Activated T-helper 17 cell treated with anti-CD3 and anti-CD28 coated beads, Interleukin-2, amount 50 U/mL, for 72 hours (primary cell): ENCODE measurements around the gene CFAP97. TPM values are rescaled to one million over a fixed set of nuclear protein-coding genes. Genes with fewer than 3 reads are reported as not detected.
"Not testable (repeated sequence)": the region's sequence is repeated elsewhere in the genome, so short reads cannot be mapped to it uniquely, and the experiment has no call there.

Experiments used
- ATAC-seq: fragments of 150-1000 bp; cut with Tn5 transposase; replicated peaks from 2 replicates; pipeline ENCODE4 v1.10.0; 2021; ENCODE audit warnings: mild to moderate bottlenecking, moderate library complexity
- H3K27ac Mint-ChIP-seq: one replicate; pipeline ENCODE4 v1.8.0; 2022; ENCODE audit warnings: mixed read lengths
- H3K27me3 Mint-ChIP-seq: one replicate; pipeline ENCODE4 v1.8.0; 2022; ENCODE audit warnings: mixed read lengths
- H3K36me3 Mint-ChIP-seq: one replicate; pipeline ENCODE4 v1.8.0; 2022; ENCODE audit warnings: low read depth, mild to moderate bottlenecking, mixed read lengths
- H3K4me1 Mint-ChIP-seq: one replicate; pipeline ENCODE4 v1.8.0; 2022; ENCODE audit warnings: mixed read lengths
- H3K4me3 Mint-ChIP-seq: one replicate; pipeline ENCODE4 v1.8.0; 2022; ENCODE audit warnings: mild to moderate bottlenecking, mixed read lengths
- H3K9me3 Mint-ChIP-seq: one replicate; pipeline ENCODE4 v1.8.0; 2022; ENCODE audit warnings: mixed read lengths
- total RNA-seq, 2 donors: library from RNA; stranded (reverse); gene quantifications; one replicate each; pipeline ENCODE4 v1.2.3, GENCODE V29; 2022

Gene CFAP97
- total RNA-seq, 2 donors from 2014 or later, result 33.7 to 37.0 TPM

DNA sequence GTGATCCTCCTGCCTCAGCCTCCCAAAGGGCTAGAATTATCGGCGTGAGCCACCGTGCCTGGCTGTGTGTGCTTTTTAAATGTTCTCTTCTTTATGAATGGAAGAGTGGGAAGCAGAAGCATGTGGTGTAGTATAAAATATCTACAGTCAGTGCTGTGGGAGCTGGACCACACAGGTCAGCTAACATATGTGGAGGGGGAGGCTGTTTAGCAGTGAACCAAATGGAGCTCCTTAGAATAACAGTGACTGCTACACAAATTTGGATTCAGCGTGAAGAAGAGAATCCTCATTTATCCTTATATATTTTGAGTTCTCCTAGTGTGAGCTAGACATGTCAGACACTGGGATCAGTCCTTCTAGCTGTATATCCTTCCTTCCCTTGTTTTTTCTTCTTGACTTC, 8.8 kb upstream of the CFAP97 start:
- H3K36me3 Mint-ChIP-seq, result peaks cover 22% of the 10 kb centered on the region
- no peaks in the 10 kb centered on the region for H3K27me3 Mint-ChIP-seq
- no peak overlapping the region for H3K4me3 Mint-ChIP-seq
- no peak for ATAC-seq
- H3K4me1 Mint-ChIP-seq, result peaks cover 31% of the 10 kb centered on the region
- H3K27ac Mint-ChIP-seq, result no peak overlapping the region
- no peaks in the 10 kb centered on the region for H3K9me3 Mint-ChIP-seq

- H3K4me1 Mint-ChIP-seq, result peaks cover 26% of the 10 kb centered on the region
- peak overlapping the region; percentile 90 for H3K4me3 Mint-ChIP-seq
- H3K27me3 Mint-ChIP-seq, result no peaks in the 10 kb centered on the region
- ATAC-seq, result no peak
- no peaks in the 10 kb centered on the region for H3K9me3 Mint-ChIP-seq
- H3K27ac Mint-ChIP-seq, result no peak overlapping the region
- H3K36me3 Mint-ChIP-seq, result peaks cover 22% of the 10 kb centered on the region
These were observed 7.8 kb upstream of the CFAP97 start for GRCh38 chr4:185211641-185212040.

DNA sequence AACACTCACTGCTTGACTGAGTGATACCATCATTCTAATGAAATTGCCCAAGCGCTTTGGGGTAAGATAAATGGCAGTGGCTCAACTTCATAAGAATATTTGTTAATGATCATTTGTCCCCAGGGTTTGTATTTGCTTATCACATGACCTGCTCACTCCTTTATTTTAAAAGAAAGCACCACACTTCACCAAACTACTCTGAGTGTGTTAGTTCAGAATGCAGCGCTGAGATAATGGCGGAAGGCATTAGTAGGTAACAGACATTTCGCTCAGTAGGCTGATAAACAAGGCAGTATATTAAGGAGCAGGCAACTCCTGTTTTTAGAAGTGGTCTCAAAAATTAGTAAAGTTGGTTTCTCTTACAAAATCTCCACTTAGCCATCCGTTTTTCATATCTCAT, 7.2 kb upstream of the CFAP97 start:
- no peaks in the 10 kb centered on the region for H3K27me3 Mint-ChIP-seq
- no peaks in the 10 kb centered on the region for H3K9me3 Mint-ChIP-seq
- ATAC-seq, result no peak
- H3K27ac Mint-ChIP-seq, result peak overlapping the region; percentile 75
- H3K4me3 Mint-ChIP-seq, result peak overlapping the region; percentile 90
- H3K4me1 Mint-ChIP-seq, result peaks cover 22% of the 10 kb centered on the region
- peaks cover 22% of the 10 kb centered on the region for H3K36me3 Mint-ChIP-seq

- peaks cover 22% of the 10 kb centered on the region for H3K36me3 Mint-ChIP-seq
- H3K4me3 Mint-ChIP-seq, result peak overlapping the region; percentile 90
- no peaks in the 10 kb centered on the region for H3K9me3 Mint-ChIP-seq
- no peaks in the 10 kb centered on the region for H3K27me3 Mint-ChIP-seq
- peaks cover 19% of the 10 kb centered on the region for H3K4me1 Mint-ChIP-seq
- peak; percentile 45 for ATAC-seq
- H3K27ac Mint-ChIP-seq, result peak overlapping the region; percentile 75
These were observed 6.5 kb upstream of the CFAP97 start for GRCh38 chr4:185210102-185210981.

DNA sequence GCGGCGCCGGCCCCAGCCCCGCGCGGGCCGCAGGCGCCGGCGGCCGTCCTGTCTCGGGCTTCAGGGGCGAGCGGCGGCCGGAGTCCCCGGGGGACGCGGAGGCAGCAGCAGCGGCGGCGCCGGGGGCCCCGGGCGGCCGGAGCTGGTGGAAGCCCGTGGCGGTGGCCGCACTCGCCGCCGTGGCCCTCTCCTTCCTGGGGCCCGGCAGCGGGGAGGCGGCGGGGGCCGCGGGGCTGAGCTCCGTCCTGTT, 6.0 kb upstream of the CFAP97 start:
- H3K4me3 Mint-ChIP-seq, H3K9me3 Mint-ChIP-seq, H3K27me3 Mint-ChIP-seq, H3K27ac Mint-ChIP-seq: not testable (repeated sequence)
- Mint-ChIP-seq H3K4me1 (peaks cover 22% of the 10 kb centered on the region), H3K36me3 (peaks cover 22% of the 10 kb centered on the region)
- ATAC-seq, result peak; percentile 38

DNA sequence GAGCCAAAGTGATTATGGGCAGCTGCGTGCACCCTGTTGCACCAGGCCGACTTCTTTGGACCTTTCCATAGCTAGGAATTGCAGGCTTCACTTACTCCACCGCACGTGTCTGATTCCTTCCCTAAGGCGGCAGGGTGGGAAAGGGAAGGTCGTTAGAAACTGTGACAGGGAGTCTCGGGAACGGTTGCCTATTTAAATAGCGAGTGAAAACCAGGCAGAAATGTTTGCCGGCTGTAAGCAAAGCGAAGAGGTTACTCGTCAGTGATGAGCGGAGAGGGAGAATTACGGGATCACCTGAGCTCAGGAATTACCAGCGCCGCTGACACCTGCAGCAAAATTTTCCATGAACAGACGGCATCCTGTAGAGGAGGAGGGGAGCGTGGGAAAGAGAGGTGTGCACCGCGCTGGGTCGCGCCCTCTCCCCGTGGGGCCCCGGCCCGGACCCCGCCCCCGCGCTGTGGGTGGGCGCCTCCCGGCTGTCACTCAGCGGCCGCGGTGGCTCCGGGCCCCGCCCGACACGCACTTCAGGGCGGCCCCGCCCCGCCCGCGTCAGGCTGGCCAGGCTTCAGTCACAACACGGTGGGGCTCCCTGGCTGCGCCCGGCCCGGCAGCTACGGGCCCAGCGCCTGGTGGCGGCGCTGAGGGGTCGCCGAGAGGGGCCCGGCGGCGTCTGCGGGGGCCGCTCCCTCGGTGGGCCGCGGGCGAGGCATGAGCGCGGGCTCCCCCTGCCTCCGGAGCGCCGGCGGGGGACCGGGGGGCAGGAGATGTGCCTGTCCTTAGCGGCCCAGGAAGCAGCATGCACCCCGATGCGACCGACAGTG, 5.4 kb upstream of the CFAP97 start, which contains the start of gene SNX25:
TSS of gene SNX25 (plus strand) at position 568 of the 821 bp plus-strand sequence. CDS start at position 797, 229 bp downstream.
- no peaks in the 10 kb centered on the region for H3K27me3 Mint-ChIP-seq
- H3K27ac Mint-ChIP-seq, result peak within 1 kb of the TSS; percentile 85
- H3K36me3 Mint-ChIP-seq, result peaks cover 22% of the 10 kb centered on the region
- H3K4me3 Mint-ChIP-seq, result peak within 1 kb of the TSS; percentile 91
- H3K4me1 Mint-ChIP-seq, result peaks cover 28% of the 10 kb centered on the region
- peak; percentile 95 for ATAC-seq
- no peaks in the 10 kb centered on the region for H3K9me3 Mint-ChIP-seq

DNA sequence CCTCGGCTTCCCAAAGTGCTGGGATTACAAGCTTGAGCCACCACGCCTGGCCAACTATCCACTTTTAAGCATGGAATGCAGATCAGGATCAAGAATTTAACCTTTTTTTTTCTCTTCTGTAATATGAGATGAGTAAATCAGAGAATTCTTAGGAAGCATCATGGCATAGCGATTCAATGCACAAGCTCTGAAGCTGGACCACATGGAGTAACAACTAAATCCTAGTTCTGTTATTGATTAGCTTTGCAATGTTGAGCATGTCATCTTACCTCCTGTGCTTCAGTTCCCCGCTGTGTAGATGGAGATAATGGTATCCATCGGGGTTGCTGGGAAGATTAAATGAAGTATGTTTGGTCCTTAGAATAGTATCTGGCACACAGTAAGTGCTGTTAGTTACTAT, 3.7 kb upstream of the CFAP97 start:
- H3K27ac Mint-ChIP-seq, result no peak overlapping the region
- ATAC-seq, result no peak
- peaks cover 20% of the 10 kb centered on the region for H3K4me1 Mint-ChIP-seq
- H3K27me3 Mint-ChIP-seq, result no peaks in the 10 kb centered on the region
- H3K4me3 Mint-ChIP-seq, result no peak overlapping the region
- peaks cover 19% of the 10 kb centered on the region for H3K36me3 Mint-ChIP-seq
- H3K9me3 Mint-ChIP-seq, result no peaks in the 10 kb centered on the region

DNA sequence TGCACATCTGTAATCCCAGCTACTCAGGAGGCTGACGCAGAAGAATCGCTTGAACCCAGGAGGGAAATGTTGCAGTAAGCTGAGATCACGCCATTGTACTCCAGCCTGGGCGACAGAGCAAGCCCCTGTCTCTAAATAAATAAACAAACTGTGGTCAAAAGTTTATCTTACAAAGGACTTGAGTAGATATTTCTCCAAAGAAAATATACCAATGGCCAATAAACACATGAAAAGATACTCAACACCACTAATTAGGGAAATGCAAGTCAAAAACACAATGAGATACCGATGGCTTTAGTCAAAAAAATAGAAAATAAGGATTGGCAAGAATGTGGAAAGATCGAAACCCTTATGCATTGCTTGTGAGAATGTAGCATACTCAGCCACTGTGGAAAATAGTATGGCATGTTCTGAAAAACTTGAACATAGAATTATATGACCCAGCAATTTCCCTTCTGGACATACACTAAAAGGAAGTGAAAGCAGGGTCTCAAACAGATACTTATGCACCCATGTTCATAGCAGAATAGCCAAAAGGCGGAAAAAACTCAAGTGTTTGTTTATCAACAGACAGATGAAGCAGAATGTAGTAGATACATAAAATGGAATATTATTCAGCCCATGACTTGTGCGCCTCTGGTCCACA, 2.0 kb upstream of the CFAP97 start:
- Mint-ChIP-seq H3K4me3 (peak overlapping the region; percentile 99), H3K27ac (no peak overlapping the region), H3K4me1 (peaks cover 16% of the 10 kb centered on the region), H3K9me3 (no peaks in the 10 kb centered on the region), H3K36me3 (peaks cover 21% of the 10 kb centered on the region), H3K27me3 (no peaks in the 10 kb centered on the region)
- no peak for ATAC-seq

DNA sequence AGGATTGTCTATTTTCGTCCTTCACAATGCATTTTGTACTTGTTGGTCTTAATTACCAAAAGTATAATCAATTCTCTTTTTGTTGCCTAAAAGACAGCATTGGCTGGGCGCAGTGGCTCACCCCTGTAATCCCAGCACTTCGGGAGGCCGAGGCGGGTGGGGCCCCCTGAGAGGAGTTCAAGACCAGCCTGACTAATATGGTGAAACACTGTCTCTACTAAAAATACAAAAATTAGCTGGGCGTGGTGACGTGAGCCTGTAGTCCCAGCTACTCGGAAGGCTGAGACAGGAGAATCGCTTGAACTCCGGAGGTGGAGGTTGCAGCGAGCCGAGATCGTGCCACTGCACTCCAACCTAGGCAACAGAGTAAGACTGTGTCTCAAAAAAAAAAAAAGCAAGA, 1.3 kb upstream of the CFAP97 start:
- not testable (repeated sequence) for ATAC-seq, H3K9me3 Mint-ChIP-seq, H3K27me3 Mint-ChIP-seq
- H3K36me3 Mint-ChIP-seq, result peaks cover 24% of the 10 kb centered on the region
- H3K4me1 Mint-ChIP-seq, result peaks cover 16% of the 10 kb centered on the region
- peak overlapping the region; percentile 99 for H3K4me3 Mint-ChIP-seq
- H3K27ac Mint-ChIP-seq, result peak overlapping the region; percentile 92

DNA sequence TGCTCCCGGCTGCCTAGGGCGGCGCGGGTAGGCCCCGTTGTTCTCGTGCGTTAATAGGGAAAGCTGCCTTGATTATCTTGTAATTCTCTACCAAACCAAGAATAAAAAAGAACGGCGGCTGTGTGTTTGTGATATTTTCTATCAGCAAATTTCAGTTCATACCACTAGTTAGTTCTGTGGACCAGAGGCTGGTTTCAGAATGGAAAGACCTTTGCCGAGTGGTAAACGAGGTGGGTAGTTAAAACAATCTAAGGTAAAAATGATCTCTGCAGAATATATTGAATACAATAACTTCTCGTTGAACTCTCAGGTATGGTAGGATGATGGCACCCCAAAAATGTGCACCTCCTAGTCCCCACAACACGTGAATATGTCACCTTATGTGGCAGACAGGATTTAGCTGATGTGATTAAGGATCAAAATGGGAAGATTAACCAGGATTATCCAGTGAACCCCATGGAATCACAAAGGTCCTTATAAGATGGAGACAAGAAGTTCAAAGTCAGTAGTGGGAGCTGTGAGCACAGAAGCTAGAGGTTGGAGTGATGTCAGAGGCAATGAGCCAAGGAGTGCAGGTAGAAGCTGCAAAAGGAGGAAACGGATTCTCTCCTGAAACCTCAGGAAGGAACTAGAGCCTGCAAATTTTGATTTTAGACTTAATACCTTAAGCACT, 574 bp upstream of the CFAP97 start:
- Mint-ChIP-seq H3K27ac (peak overlapping the region; percentile 92), H3K4me1 (peaks cover 16% of the 10 kb centered on the region), H3K9me3 (no peaks in the 10 kb centered on the region), H3K27me3 (no peaks in the 10 kb centered on the region), H3K36me3 (peaks cover 29% of the 10 kb centered on the region), H3K4me3 (peak overlapping the region; percentile 99)
- no peak for ATAC-seq

GRCh38 chr4:185202984-185203485, 765 bp downstream of the CFAP97 start:
- Mint-ChIP-seq H3K27me3 (no peaks in the 10 kb centered on the region), H3K36me3 (peaks cover 31% of the 10 kb centered on the region), H3K4me3 (peak overlapping the region; percentile 99), H3K4me1 (peaks cover 16% of the 10 kb centered on the region), H3K9me3 (no peaks in the 10 kb centered on the region), H3K27ac (peak overlapping the region; percentile 100)
- peak; percentile 29 for ATAC-seq

DNA sequence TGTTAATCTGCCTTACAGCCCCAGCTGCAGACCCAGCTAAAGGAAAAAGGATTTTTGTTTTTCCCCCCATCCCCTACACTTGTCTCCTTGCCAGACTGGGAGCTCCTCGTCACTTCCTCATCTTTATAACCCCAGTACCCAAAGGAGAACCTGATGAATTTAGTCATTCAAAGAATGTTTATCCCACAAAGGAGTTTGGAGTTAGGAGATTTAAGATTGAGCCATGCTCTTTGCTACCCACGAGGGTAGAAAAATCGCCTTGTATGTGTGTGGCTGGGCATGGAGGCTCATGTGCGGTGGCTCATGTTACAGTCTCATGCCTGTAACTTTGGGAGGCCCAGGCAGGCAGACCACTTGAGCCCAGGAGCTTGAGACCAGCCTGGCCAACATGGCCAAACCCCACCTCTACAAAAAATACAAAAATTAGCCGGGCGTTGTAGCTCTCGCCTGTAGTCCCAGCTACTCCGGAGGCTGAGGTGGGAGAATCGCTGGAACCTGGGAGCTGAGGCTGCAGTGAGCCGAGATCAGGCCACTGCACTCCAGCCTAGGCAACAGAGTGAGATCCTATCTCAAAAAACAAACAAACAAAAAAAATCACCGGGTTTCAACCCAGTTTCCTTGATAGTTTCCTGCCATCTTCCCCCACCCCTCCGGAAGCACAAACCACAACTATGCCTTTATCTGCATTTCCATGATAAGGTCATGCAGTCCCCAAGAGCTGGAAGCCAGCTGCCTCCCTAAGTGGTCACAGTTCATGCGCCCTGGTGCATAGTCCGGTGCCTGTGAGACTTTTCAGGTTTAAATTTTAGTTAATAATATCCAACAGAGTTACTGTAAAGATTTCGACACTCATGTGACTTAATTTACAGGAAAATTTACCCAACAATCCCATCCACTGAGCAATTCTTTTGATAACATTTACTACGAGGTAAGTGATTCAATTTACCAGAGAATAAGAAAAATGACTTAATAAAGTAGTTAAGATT, 1.5 kb downstream of the CFAP97 start:
- Mint-ChIP-seq H3K9me3 (no peaks in the 10 kb centered on the region), H3K27me3 (no peaks in the 10 kb centered on the region), H3K4me3 (peak overlapping the region; percentile 99), H3K27ac (peak overlapping the region; percentile 100), H3K36me3 (peaks cover 37% of the 10 kb centered on the region), H3K4me1 (peaks cover 16% of the 10 kb centered on the region)
- ATAC-seq, result peak; percentile 14

DNA sequence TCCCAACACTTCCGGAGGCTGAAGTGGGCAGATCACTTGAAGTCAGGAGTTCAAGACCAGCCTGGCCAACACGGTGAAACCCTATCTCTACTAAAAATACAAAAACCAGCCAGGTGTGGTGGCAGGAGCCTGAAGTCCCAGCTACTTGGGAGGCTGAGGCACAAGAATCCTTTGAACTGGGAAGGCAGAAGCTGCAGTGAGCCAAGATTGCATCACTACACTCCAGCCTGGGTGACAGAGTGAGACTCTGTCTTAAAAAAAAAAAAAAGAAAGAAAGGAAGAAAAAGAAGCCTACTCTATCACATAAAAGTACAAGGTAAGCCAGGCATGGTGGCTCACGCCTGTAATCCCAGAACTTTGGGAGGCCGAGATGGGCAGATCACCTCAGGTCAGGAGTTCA, 5.6 kb downstream of the CFAP97 start:
- not testable (repeated sequence) for H3K4me3 Mint-ChIP-seq, H3K27ac Mint-ChIP-seq, H3K9me3 Mint-ChIP-seq, ATAC-seq, H3K27me3 Mint-ChIP-seq
- Mint-ChIP-seq H3K4me1 (peaks cover 18% of the 10 kb centered on the region), H3K36me3 (peaks cover 54% of the 10 kb centered on the region)
